K562 (cell line): Measurements from ENCODE around the gene SPANXN1. TPM values are rescaled to one million over a fixed set of nuclear protein-coding genes. Genes with fewer than 3 reads are reported as not detected.

Source experiments
- ATAC-seq: fragments of 200-7000 bp; cut with Tn5 transposase; 3 replicates; pipeline ENCODE4 v1.9.1; 2020; ENCODE audit warnings: moderate library complexity
- BruUV-seq: library from RNA; stranded (reverse); fragments of 400-500 nt; replicated peaks from 2 replicates; lab custom pipeline; 2021; lab: Mats Ljungman, UMichigan
- CTCF ChIA-PET: fragments of 300-600 bp; formaldehyde crosslinking; extraction: SDS; loops from one replicate; lab custom pipeline; 2021; ENCODE audit warnings: low intra/inter-chr PET ratio; lab: Yijun Ruan, JAX
- POLR2A ChIA-PET: fragments of 300-600, 350-650 bp; sonication (Branson Sonifier 250); formaldehyde crosslinking; extraction: SDS; loops from one replicate; lab custom pipeline; 2021; ENCODE audit warnings: antibody characterized with exemption, inconsistent platforms; lab: Yijun Ruan, JAX
- DNase-seq, 4 experiments: peaks; one replicate each; pipeline versions ENCODE4 v3.0.0 to v3.0.0-alpha.2; 2011 to 2018; ENCODE audit warnings: low spot score in 3 of 4, mixed read lengths in 3 of 4; ENCODE audit errors: extremely low read depth in 1 of 4
- FAIRE-seq: peaks from 2 replicates; lab custom pipeline; 2011; peaks lifted over from hg19 to GRCh38; lab: Jason Lieb, UNC
- H2AFZ ChIP-seq: 2 replicates; pipeline ENCODE4 v1.6.0; 2011; ENCODE audit warnings: low read depth, low read length, control low read depth, inconsistent platforms
- H3K27ac ChIP-seq: fragments of 200-600 bp; 3 replicates; pipeline ENCODE4 v1.8.0; 2011; ENCODE audit warnings: low read depth, mild to moderate bottlenecking, control low read depth, inconsistent platforms, low read length, moderate library complexity, mixed read lengths; ENCODE audit errors: extremely low read depth
- H3K27me3 ChIP-seq, 2 experiments: fragments of 300-600 bp in 1 of 2; 2 replicates in 1 of 2; 3 replicates in 1 of 2; pipeline versions ENCODE4 v1.6.0 to v1.8.0; 2011; ENCODE audit warnings: inconsistent platforms in 2 of 2, low read length in 2 of 2, mild to moderate bottlenecking in 1 of 2, mixed read lengths in 1 of 2, moderate library complexity in 1 of 2; ENCODE audit not compliant: control insufficient read depth in 2 of 2, insufficient read depth in 2 of 2
- H3K36me3 ChIP-seq: fragments of 300-600 bp; 3 replicates; pipeline ENCODE4 v1.8.0; 2011; ENCODE audit warnings: mild to moderate bottlenecking, low read length, inconsistent platforms; ENCODE audit not compliant: control insufficient read depth, insufficient read depth
- H3K4me1 ChIP-seq, 2 experiments: fragments of 200-600 bp in 1 of 2; replicated peaks in 1 of 2; 2 replicates in 1 of 2; 3 replicates in 1 of 2; pipeline versions ENCODE4 v1.5.1 to v1.8.0; 2011; ENCODE audit warnings: inconsistent platforms in 2 of 2, low read length in 2 of 2, mild to moderate bottlenecking in 1 of 2, mixed read lengths in 1 of 2, moderate library complexity in 1 of 2; ENCODE audit not compliant: control insufficient read depth in 2 of 2, insufficient read depth in 2 of 2
- H3K4me2 ChIP-seq: 2 replicates; pipeline ENCODE4 v1.6.1; 2011; ENCODE audit warnings: low read length, control low read depth, inconsistent platforms, mixed read lengths; ENCODE audit not compliant: insufficient read depth
- H3K4me3 ChIP-seq: fragments of 200-600 bp; sonication (generic), shearing (Covaris generic); 2 replicates; pipeline ENCODE4 v1.5.1; 2016; ENCODE audit warnings: control low read depth, inconsistent platforms
- H3K79me2 ChIP-seq: fragments of 200-600 bp; 3 replicates; pipeline ENCODE4 v1.8.0; 2011; ENCODE audit warnings: low read length, inconsistent platforms; ENCODE audit not compliant: control insufficient read depth, insufficient read depth
- H3K9ac ChIP-seq, 2 experiments: 2 replicates each; pipeline versions ENCODE4 v1.6.0 to v1.6.1; 2011; ENCODE audit warnings: low read depth in 2 of 2, low read length in 2 of 2, control low read depth in 1 of 2, inconsistent platforms in 1 of 2, mild to moderate bottlenecking in 1 of 2, mixed read lengths in 1 of 2; ENCODE audit not compliant: insufficient read depth in 1 of 2
- H3K9me1 ChIP-seq: one replicate; pipeline ENCODE4 v1.6.0; 2011; ENCODE audit warnings: inconsistent platforms, mild to moderate bottlenecking, low read length, moderate library complexity; ENCODE audit not compliant: control insufficient read depth, insufficient read depth
- H3K9me3 ChIP-seq: replicated peaks from 2 replicates; pipeline ENCODE4 v1.5.1; 2011; ENCODE audit warnings: low read depth, low read length, inconsistent platforms; ENCODE audit not compliant: control insufficient read depth, insufficient read depth
- H4K20me1 ChIP-seq: replicated peaks from 2 replicates; pipeline ENCODE4 v1.6.1; 2011; ENCODE audit warnings: low read length, inconsistent platforms, mixed read lengths; ENCODE audit not compliant: control insufficient read depth, insufficient read depth
- CSDE1 ChIP-seq, 2 experiments: fragments of 450-650 bp; IDR thresholded peaks; 2 replicates each; pipeline ENCODE4 v1.6.1; 2016; ENCODE audit warnings: mild to moderate bottlenecking in 1 of 2
- GATA2 ChIP-seq: sonication (generic); formaldehyde crosslinking; IDR thresholded peaks from 2 replicates; pipeline ENCODE4 v1.4.0; 2020; ENCODE audit warnings: mild to moderate bottlenecking, missing genetic modification reagents
- HDAC3 ChIP-seq: fragments of 450-650 bp; IDR thresholded peaks from 2 replicates; pipeline ENCODE4 v1.6.1; 2018; ENCODE audit warnings: borderline replicate concordance, mild to moderate bottlenecking, moderate library complexity; ENCODE audit not compliant: partially characterized antibody
- HIVEP1 ChIP-seq: fragments of 250-450 bp; sonication (Bioruptor Pico); IDR thresholded peaks from 2 replicates; pipeline ENCODE4 v1.4.0; 2020; ENCODE audit warnings: mild to moderate bottlenecking
- NCOR1 ChIP-seq: fragments of 450-650 bp; IDR thresholded peaks from 2 replicates; pipeline ENCODE4 v1.6.1; 2016; ENCODE audit warnings: mild to moderate bottlenecking, moderate library complexity
- NFIX ChIP-seq: fragments of 250-450 bp; sonication (Bioruptor Pico); IDR thresholded peaks from 2 replicates; pipeline ENCODE4 v1.4.0; 2020; ENCODE audit warnings: low read depth, mild to moderate bottlenecking, moderate library complexity
- PHF20 ChIP-seq: fragments of 450-650 bp; IDR thresholded peaks from 2 replicates; pipeline ENCODE4 v1.6.1; 2018; ENCODE audit not compliant: partially characterized antibody
- POU5F1 ChIP-seq: fragments of 150-350 bp; IDR thresholded peaks from 2 replicates; pipeline ENCODE4 v1.6.1; 2014; ENCODE audit warnings: borderline replicate concordance, low read length, low read depth, mild to moderate bottlenecking; ENCODE audit not compliant: partially characterized antibody
- PURB ChIP-seq: sonication (generic); formaldehyde crosslinking; IDR thresholded peaks from 2 replicates; pipeline ENCODE4 v1.9.0; 2021; ENCODE audit warnings: low read depth, mild to moderate bottlenecking, missing genetic modification reagents
- RAD21 ChIP-seq, 2 experiments: fragments of 250-450 bp in 1 of 2; fragments of 450-650 bp in 1 of 2; sonication (Bioruptor Pico) in 1 of 2; formaldehyde crosslinking in 1 of 2; IDR thresholded peaks in 1 of 2; conservative IDR thresholded peaks in 1 of 2; 2 replicates each; pipeline versions ENCODE4 v1.4.0 to v1.8.0; 2020 to 2022; ENCODE audit warnings: mild to moderate bottlenecking in 2 of 2, moderate library complexity in 1 of 2
- RHOXF2B ChIP-seq: fragments of 250-450 bp; sonication (Bioruptor Pico); conservative IDR thresholded peaks from 2 replicates; pipeline ENCODE4 v1.5.1; 2021
- TEAD2 ChIP-seq: fragments of 450-650 bp; IDR thresholded peaks from 2 replicates; pipeline ENCODE4 v1.6.1; 2016; ENCODE audit warnings: missing genetic modification characterization, control low read depth, missing compliant biosample characterization
- ZC3H11A ChIP-seq: IDR thresholded peaks from 2 replicates; pipeline ENCODE4 v1.6.1; 2012; ENCODE audit warnings: low read depth, low read length, improper control_type of control experiment
- ZNF324 ChIP-seq: fragments of 250-450 bp; sonication (Bioruptor Pico); IDR thresholded peaks from 2 replicates; pipeline ENCODE4 v1.4.0; 2020; ENCODE audit warnings: mild to moderate bottlenecking
- ZNF354B ChIP-seq: fragments of 250-450 bp; sonication (Bioruptor Pico); IDR thresholded peaks from 2 replicates; pipeline ENCODE4 v1.4.0; 2020
- WGBS: fragments of 100-300 bp; shearing (Covaris generic); methylation state at CpG from one replicate; pipeline ENCODE4 v1.1.6; 2016; ENCODE audit warnings: low coverage, mixed read lengths; ENCODE audit not compliant: insufficient coverage; ENCODE audit errors: missing lambda C conversion rate; 5-methylcytosine and 5-hydroxymethylcytosine counted together
- in situ Hi-C: fragments of 300-500 bp; cut with MboI; formaldehyde crosslinking; loops from 4 replicates; pipeline ENCODE4 v1.15.0; 2018; ENCODE audit warnings: inconsistent platforms, mixed read lengths
- intact Hi-C: fragments of 100-400 bp; cut with micrococcal nuclease; formaldehyde crosslinking; loops from 2 replicates; pipeline ENCODE4 v1.14.2; 2022
- polyA plus RNA-seq, 8 experiments: library from polyadenylated mRNA; depleted of rRNA in 4 of 8; stranded (reverse) in 5 of 8; unstranded in 3 of 8; fragments of >200 nt; fragmentation: Nextera tagmentation in 2 of 8; fragmentation: Illumina TruSeq in 1 of 8; extraction: Ambion mirVana in 2 of 8; extraction: Trizol in 1 of 8; gene quantifications; 2 replicates each; pipeline versions ENCODE4 v1.2.1 to v1.2.3, GENCODE V29; 2011 to 2014; ENCODE audit warnings: inconsistent platforms in 1 of 8, missing spikeins in 1 of 8
- total RNA-seq, 7 experiments: library from RNA; depleted of rRNA in 6 of 7; stranded (reverse); fragments of >200 nt in 6 of 7; fragmentation: Illumina TruSeq in 2 of 7; extraction: Trizol in 2 of 7; gene quantifications; 2 replicates each; pipeline versions ENCODE4 v1.2.1 to v1.2.3, GENCODE V29; 2011 to 2021; ENCODE audit warnings: low replicate concordance in 1 of 7
- TF ChIP-seq, protein P1 (sequence below): fragments of 450-650 bp; formaldehyde crosslinking; IDR thresholded peaks from 2 replicates; pipeline ENCODE4 v1.4.0; 2022; ENCODE audit warnings: missing genetic modification characterization
- TF ChIP-seq, protein P2 (sequence below): fragments of 450-650 bp; formaldehyde crosslinking; IDR thresholded peaks from 2 replicates; pipeline ENCODE4 v1.4.0; 2022; ENCODE audit warnings: mild to moderate bottlenecking, moderate library complexity

SPANXN1 gene
- total and polyA plus RNA-seq, 9 of the 15 experiments (the other 6 are each of a cell fraction or from before 2014, with no cell fraction given), result not detected

- FAIRE-seq, result no peak
- POLR2A ChIA-PET, result no interaction called here
- Histone ChIP-seq H3K9me3 (no peaks in the 10 kb centered on the region), H3K27ac (no peak overlapping the region)
- TF ChIP-seq RAD21 (CRISPR knock-in tag; conservative IDR thresholded peaks at IDR 0.05 in 1 of 2, IDR thresholded peaks at IDR 0.05 in 1 of 2) (peak in 1 of 2 experiments; percentile 17; a peak in 1 of 4 replicates), CSDE1 (IDR thresholded peaks at IDR 0.05) (no peak)
- TF ChIP-seq, all 486 proteins: peak for 1
- BruUV-seq, result no TSS peak
- in situ Hi-C loops (no loop called here), intact Hi-C loops (no loop called here)
- CTCF ChIA-PET, result no interaction called here
- no peak overlapping the region for H3K4me3 ChIP-seq
- peak in 3 of 4 experiments; percentile 3 to 4 (median 3) for DNase-seq
- no peaks in the 10 kb centered on the region for H3K9me1 ChIP-seq
- WGBS, result 0% methylated on average over 2 of the region's 2 CpGs
- no peaks in the 10 kb centered on the region for H3K27me3 ChIP-seq
- H3K4me2 ChIP-seq, result no peak overlapping the region
- H3K79me2 ChIP-seq, result no peaks in the 10 kb centered on the region
- H2AFZ ChIP-seq, result no peak overlapping the region
- no peaks in the 10 kb centered on the region for H3K36me3 ChIP-seq
- ATAC-seq, result no peak
- H4K20me1 ChIP-seq, result no peaks in the 10 kb centered on the region
- no peaks in the 10 kb centered on the region for H3K4me1 ChIP-seq
- no peak overlapping the region for H3K9ac ChIP-seq
These were observed 33.8 kb upstream of the SPANXN1 start for GRCh38 chrX:145213504-145213903.

GRCh38 chrX:145292218-145292617, 44.9 kb downstream of the SPANXN1 start:
- H4K20me1 ChIP-seq, result no peaks in the 10 kb centered on the region
- no peak overlapping the region for H3K27ac ChIP-seq
- no peaks in the 10 kb centered on the region for H3K79me2 ChIP-seq
- no peak overlapping the region for H3K9ac ChIP-seq
- no peaks in the 10 kb centered on the region for H3K36me3 ChIP-seq
- H2AFZ ChIP-seq, result no peak overlapping the region
- CTCF ChIA-PET, result no interaction called here
- POLR2A ChIA-PET, result no interaction called here
- H3K4me3 ChIP-seq, result no peak overlapping the region
- no peaks in the 10 kb centered on the region for H3K9me1 ChIP-seq
- H3K4me1 ChIP-seq, result no peaks in the 10 kb centered on the region
- intact Hi-C loops (no loop called here), in situ Hi-C loops (no loop called here)
- 3% methylated on average over 3 of the region's 4 CpGs for WGBS
- no peak for ATAC-seq
- BruUV-seq, result no TSS peak
- no peak for DNase-seq
- no peak overlapping the region for H3K4me2 ChIP-seq
- no peaks in the 10 kb centered on the region for H3K9me3 ChIP-seq
- H3K27me3 ChIP-seq, result no peaks in the 10 kb centered on the region
- no peak for FAIRE-seq
- no peak for TF ChIP-seq ZC3H11A
- no peak for TF ChIP-seq ZNF324 (CRISPR knock-in tag)
- TF ChIP-seq, protein P1, sequence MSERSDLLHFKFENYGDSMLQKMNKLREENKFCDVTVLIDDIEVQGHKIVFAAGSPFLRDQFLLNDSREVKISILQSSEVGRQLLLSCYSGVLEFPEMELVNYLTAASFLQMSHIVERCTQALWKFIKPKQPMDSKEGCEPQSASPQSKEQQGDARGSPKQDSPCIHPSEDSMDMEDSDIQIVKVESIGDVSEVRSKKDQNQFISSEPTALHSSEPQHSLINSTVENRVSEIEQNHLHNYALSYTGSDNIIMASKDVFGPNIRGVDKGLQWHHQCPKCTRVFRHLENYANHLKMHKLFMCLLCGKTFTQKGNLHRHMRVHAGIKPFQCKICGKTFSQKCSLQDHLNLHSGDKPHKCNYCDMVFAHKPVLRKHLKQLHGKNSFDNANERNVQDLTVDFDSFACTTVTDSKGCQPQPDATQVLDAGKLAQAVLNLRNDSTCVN (CRISPR knock-in tag), result no peak
- TF ChIP-seq, protein P2, sequence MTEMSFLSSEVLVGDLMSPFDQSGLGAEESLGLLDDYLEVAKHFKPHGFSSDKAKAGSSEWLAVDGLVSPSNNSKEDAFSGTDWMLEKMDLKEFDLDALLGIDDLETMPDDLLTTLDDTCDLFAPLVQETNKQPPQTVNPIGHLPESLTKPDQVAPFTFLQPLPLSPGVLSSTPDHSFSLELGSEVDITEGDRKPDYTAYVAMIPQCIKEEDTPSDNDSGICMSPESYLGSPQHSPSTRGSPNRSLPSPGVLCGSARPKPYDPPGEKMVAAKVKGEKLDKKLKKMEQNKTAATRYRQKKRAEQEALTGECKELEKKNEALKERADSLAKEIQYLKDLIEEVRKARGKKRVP (CRISPR knock-in tag), result no peak
- TF ChIP-seq RHOXF2B (CRISPR knock-in tag), result no peak
- TF ChIP-seq ZNF354B, result no peak
- no peak for TF ChIP-seq NFIX
- no peak for TF ChIP-seq POU5F1
- no peak for TF ChIP-seq HDAC3
- TF ChIP-seq NCOR1, result no peak
- no peak for TF ChIP-seq TEAD2 (tag)
- TF ChIP-seq PHF20, result no peak
- TF ChIP-seq PURB (CRISPR knock-in tag), result no peak
- TF ChIP-seq HIVEP1 (CRISPR knock-in tag), result no peak
- no peak for TF ChIP-seq GATA2
